ENCODE results near the gene TMEM44. TPM values are rescaled to one million over a fixed set of nuclear protein-coding genes. Genes with fewer than 3 reads are reported as not detected.

TMEM44 gene
- total RNA-seq, 2 donors from 2014 or later: 40.1 to 43.2 TPM

GRCh38 chr3:194560047-194560446 is 73.2 kb downstream of the TMEM44 start:
- H3K27me3 ChIP-seq: no peaks in the 10 kb centered on the region
- intact Hi-C loops (cut with DNase I): no loop called here
- no peak overlapping the region for H3K27ac ChIP-seq
- no peak for TF ChIP-seq CTCF (IDR thresholded peaks at IDR 0.05)
- no peaks in the 10 kb centered on the region for H3K4me1 ChIP-seq
- H3K36me3 ChIP-seq: no peaks in the 10 kb centered on the region
- H3K4me3 ChIP-seq: no peak overlapping the region
- no peak overlapping the region for H3K9ac ChIP-seq (ENCODE audit: low read depth in 2 of 2, low read length in 2 of 2)
- H3K9me3 ChIP-seq: no peaks in the 10 kb centered on the region
- DNase-seq: no peak

GRCh38 chr3:194559530-194559929 is 73.7 kb downstream of the TMEM44 start:
- Histone ChIP-seq H3K27me3 (no peaks in the 10 kb centered on the region), H3K9ac (ENCODE audit: low read depth in 2 of 2, low read length in 2 of 2) (no peak overlapping the region), H3K4me3 (no peak overlapping the region), H3K9me3 (no peaks in the 10 kb centered on the region), H3K36me3 (no peaks in the 10 kb centered on the region), H3K4me1 (no peaks in the 10 kb centered on the region), H3K27ac (no peak overlapping the region)
- DNase-seq: no peak
- intact Hi-C loops (cut with DNase I): no loop called here
- TF ChIP-seq CTCF (IDR thresholded peaks at IDR 0.05): no peak

- Histone ChIP-seq H3K27me3 (no peaks in the 10 kb centered on the region), H3K4me1 (no peaks in the 10 kb centered on the region), H3K9ac (ENCODE audit: low read depth in 2 of 2, low read length in 2 of 2) (peak overlapping the region in 1 of 2 donors; percentile 38), H3K36me3 (no peaks in the 10 kb centered on the region), H3K4me3 (peak overlapping the region; percentile 3), H3K27ac (no peak overlapping the region), H3K9me3 (no peaks in the 10 kb centered on the region)
- no peak for TF ChIP-seq CTCF (IDR thresholded peaks at IDR 0.05)
- DNase-seq: no peak
- intact Hi-C loops (cut with DNase I): no loop called here
Observed at GRCh38 chr3:194556086-194557056, 76.8 kb downstream of the TMEM44 start.

- Histone ChIP-seq H3K27ac (no peak overlapping the region), H3K4me1 (no peaks in the 10 kb centered on the region), H3K9me3 (no peaks in the 10 kb centered on the region), H3K27me3 (no peaks in the 10 kb centered on the region), H3K4me3 (no peak overlapping the region), H3K36me3 (no peaks in the 10 kb centered on the region), H3K9ac (ENCODE audit: low read depth in 2 of 2, low read length in 2 of 2) (no peak overlapping the region)
- intact Hi-C loops (cut with DNase I): no loop called here
- no peak for TF ChIP-seq CTCF (IDR thresholded peaks at IDR 0.05)
- DNase-seq: no peak
Observed at GRCh38 chr3:194555175-194556062, 77.8 kb downstream of the TMEM44 start.

GRCh38 chr3:194554473-194555123 is 78.6 kb downstream of the TMEM44 start:
- intact Hi-C loops (cut with DNase I): no loop called here
- Histone ChIP-seq H3K27me3 (no peaks in the 10 kb centered on the region), H3K9me3 (no peaks in the 10 kb centered on the region), H3K4me1 (no peaks in the 10 kb centered on the region), H3K4me3 (no peak overlapping the region), H3K9ac (ENCODE audit: low read depth in 2 of 2, low read length in 2 of 2) (no peak overlapping the region), H3K36me3 (no peaks in the 10 kb centered on the region), H3K27ac (no peak overlapping the region)
- TF ChIP-seq CTCF (IDR thresholded peaks at IDR 0.05): no peak
- no peak for DNase-seq
